PFSK-1 (cell line): ENCODE data around the gene RBP3.

Experiments used
- FOXP2 ChIP-seq: optimal IDR thresholded peaks from 2 replicates; pipeline ENCODE3; 2011; ENCODE audit warnings: borderline replicate concordance, control low read depth, inconsistent platforms; ENCODE audit not compliant: insufficient read depth; ENCODE audit errors: extremely low read length, extremely low read depth
- POLR2AphosphoS5 ChIP-seq: IDR thresholded peaks from 2 replicates; pipeline ENCODE4 v1.6.1; 2012; ENCODE audit warnings: low read depth, mild to moderate bottlenecking, control low read depth, low read length, moderate library complexity
- REST ChIP-seq, 2 experiments: IDR thresholded peaks; 2 replicates each; pipeline versions ENCODE4 v1.6.1 to v1.8.0; 2011 to 2012; ENCODE audit warnings: low read depth in 2 of 2, low read length in 2 of 2, control low read depth in 1 of 2, inconsistent platforms in 1 of 2, mild to moderate bottlenecking in 1 of 2, moderate library complexity in 1 of 2; ENCODE audit not compliant: insufficient read depth in 1 of 2
- SIN3A ChIP-seq: IDR thresholded peaks from 2 replicates; pipeline ENCODE4 v1.6.1; 2012; ENCODE audit warnings: mild to moderate bottlenecking, low read length, moderate library complexity, borderline replicate concordance; ENCODE audit not compliant: insufficient read depth
- TAF1 ChIP-seq: IDR thresholded peaks from 2 replicates; pipeline ENCODE4 v1.6.1; 2012; ENCODE audit warnings: low read length, control low read depth, borderline replicate concordance; ENCODE audit not compliant: insufficient read depth

- TF ChIP-seq TAF1: no peak
- TF ChIP-seq POLR2AphosphoS5: no peak
- TF ChIP-seq REST (IDR thresholded peaks at IDR 0.05; ENCODE audit: insufficient read depth in 1 of 2, low read depth in 2 of 2, low read length in 2 of 2): no peak
- no peak for TF ChIP-seq SIN3A
- TF ChIP-seq FOXP2: no peak
Measured at GRCh38 chr10:47371629-47372485, 23.7 kb downstream of the RBP3 start.
